Measurements from ENCODE around the gene PICK1.

The PICK1 gene

GRCh38 chr22:38046070-38046748 is 11.0 kb upstream of the PICK1 start:
- DNase-seq (ENCODE audit: low spot score) = no peak
- FAIRE-seq = no peak

- DNase-seq (ENCODE audit: low spot score) (no peak), FAIRE-seq (no peak)
Measured at GRCh38 chr22:38049812-38050619, 7.2 kb upstream of the PICK1 start.

GRCh38 chr22:38050720-38051119 is 6.5 kb upstream of the PICK1 start:
- no peak for FAIRE-seq

GRCh38 chr22:38051261-38051660 is 5.9 kb upstream of the PICK1 start:
- no peak for DNase-seq (ENCODE audit: low spot score)
- no peak for FAIRE-seq

More at GRCh38 chr22:38050720-38051119, 6.5 kb upstream of the PICK1 start:
- DNase-seq (ENCODE audit: low spot score) = no peak

GRCh38 chr22:38051900-38052862 is 5.0 kb upstream of the PICK1 start:
- no peak for FAIRE-seq
- peak; percentile 73 for DNase-seq (ENCODE audit: low spot score)

- DNase-seq (ENCODE audit: low spot score) = no peak
- FAIRE-seq = no peak
Measured at GRCh38 chr22:38062791-38063190, 5.6 kb downstream of the PICK1 start.

- FAIRE-seq (no peak), DNase-seq (ENCODE audit: low spot score) (no peak)
Measured at GRCh38 chr22:38065539-38065938, 8.3 kb downstream of the PICK1 start.

- DNase-seq (ENCODE audit: low spot score) = no peak
- FAIRE-seq = no peak
Measured at GRCh38 chr22:38066381-38067027, 9.3 kb downstream of the PICK1 start.

GRCh38 chr22:38067028-38067415 is 9.8 kb downstream of the PICK1 start:
- FAIRE-seq = no peak
- no peak for DNase-seq (ENCODE audit: low spot score)

GRCh38 chr22:38067761-38068360 is 10.7 kb downstream of the PICK1 start:
- FAIRE-seq = no peak

GRCh38 chr22:38068641-38069371 is 11.6 kb downstream of the PICK1 start:
- FAIRE-seq (no peak), DNase-seq (ENCODE audit: low spot score) (no peak)

More at GRCh38 chr22:38067761-38068360, 10.7 kb downstream of the PICK1 start:
- no peak for DNase-seq (ENCODE audit: low spot score)

- FAIRE-seq (no peak), DNase-seq (ENCODE audit: low spot score) (no peak)
Measured at GRCh38 chr22:38069372-38070249, 12.4 kb downstream of the PICK1 start.

GRCh38 chr22:38070250-38070921 is 13.2 kb downstream of the PICK1 start:
- no peak for DNase-seq (ENCODE audit: low spot score)
- FAIRE-seq = no peak

GRCh38 chr22:38071421-38072321 is 14.5 kb downstream of the PICK1 start:
- no peak for DNase-seq (ENCODE audit: low spot score)
- no peak for FAIRE-seq

GRCh38 chr22:38072322-38073149 is 15.3 kb downstream of the PICK1 start:
- no peak for DNase-seq (ENCODE audit: low spot score)
- no peak for FAIRE-seq

Data from RCC 7860 (cell line).